Measurements from ENCODE around the gene ZFYVE16. TPM values are rescaled to one million over a fixed set of nuclear protein-coding genes. Genes with fewer than 3 reads are reported as not detected.

The ZFYVE16 gene
- total RNA-seq, 1 donor from 2014 or later, result 74.4 TPM

DNA sequence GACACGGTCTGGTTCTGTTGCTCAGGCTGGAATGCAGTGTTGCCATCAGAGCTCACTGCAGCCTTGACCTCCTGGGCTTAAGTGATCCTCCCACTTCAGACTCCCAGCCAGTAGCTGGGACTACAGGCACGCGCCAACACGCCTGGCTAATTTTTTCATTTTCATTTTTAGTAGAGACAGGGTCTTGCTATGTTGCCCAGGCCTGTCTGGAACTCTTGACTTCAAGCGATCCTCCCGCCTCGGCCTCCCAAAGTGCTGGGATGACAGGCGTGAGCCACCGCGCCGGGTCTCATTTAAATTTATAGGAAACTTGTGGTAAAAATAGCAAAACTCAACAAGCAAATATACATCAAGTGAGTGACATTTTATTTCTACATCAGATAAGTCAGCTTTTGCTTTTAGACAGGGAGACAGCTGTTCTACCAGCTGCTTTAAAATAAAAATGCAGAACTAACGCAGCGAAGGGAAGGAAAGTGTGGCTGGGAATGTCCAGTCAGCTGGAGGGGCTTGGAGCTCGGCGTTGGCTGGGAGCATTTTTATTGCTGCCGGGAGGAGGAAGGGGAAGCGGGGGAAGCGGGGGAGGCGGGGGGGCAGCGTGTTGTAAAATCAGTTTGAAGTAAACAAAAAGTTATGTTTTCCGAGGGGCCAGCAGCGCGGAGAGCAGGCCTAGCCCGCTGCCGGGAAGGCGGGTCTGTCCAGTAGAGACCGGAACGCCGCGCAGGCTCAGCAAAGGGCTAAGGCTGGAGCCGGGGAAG lies 707 bp upstream of the ZFYVE16 start:
- DNase-seq (ENCODE audit: low spot score, unreplicated experiment), result no peak
- Mint-ChIP-seq H3K27ac (peak overlapping the region; percentile 98), H3K9me3 (ENCODE audit: low read depth) (no peaks in the 10 kb centered on the region), H3K36me3 (ENCODE audit: insufficient read depth) (peaks cover 4% of the 10 kb centered on the region), H3K4me1 (ENCODE audit: low read depth) (peaks cover 19% of the 10 kb centered on the region), H3K27me3 (no peaks in the 10 kb centered on the region), H3K4me3 (ENCODE audit: low read depth) (peak overlapping the region; percentile 92)
- TF ChIP-seq, protein P1, sequence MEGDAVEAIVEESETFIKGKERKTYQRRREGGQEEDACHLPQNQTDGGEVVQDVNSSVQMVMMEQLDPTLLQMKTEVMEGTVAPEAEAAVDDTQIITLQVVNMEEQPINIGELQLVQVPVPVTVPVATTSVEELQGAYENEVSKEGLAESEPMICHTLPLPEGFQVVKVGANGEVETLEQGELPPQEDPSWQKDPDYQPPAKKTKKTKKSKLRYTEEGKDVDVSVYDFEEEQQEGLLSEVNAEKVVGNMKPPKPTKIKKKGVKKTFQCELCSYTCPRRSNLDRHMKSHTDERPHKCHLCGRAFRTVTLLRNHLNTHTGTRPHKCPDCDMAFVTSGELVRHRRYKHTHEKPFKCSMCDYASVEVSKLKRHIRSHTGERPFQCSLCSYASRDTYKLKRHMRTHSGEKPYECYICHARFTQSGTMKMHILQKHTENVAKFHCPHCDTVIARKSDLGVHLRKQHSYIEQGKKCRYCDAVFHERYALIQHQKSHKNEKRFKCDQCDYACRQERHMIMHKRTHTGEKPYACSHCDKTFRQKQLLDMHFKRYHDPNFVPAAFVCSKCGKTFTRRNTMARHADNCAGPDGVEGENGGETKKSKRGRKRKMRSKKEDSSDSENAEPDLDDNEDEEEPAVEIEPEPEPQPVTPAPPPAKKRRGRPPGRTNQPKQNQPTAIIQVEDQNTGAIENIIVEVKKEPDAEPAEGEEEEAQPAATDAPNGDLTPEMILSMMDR (IDR thresholded peaks at IDR 0.05; ENCODE audit: unreplicated experiment), result no peak

DNA sequence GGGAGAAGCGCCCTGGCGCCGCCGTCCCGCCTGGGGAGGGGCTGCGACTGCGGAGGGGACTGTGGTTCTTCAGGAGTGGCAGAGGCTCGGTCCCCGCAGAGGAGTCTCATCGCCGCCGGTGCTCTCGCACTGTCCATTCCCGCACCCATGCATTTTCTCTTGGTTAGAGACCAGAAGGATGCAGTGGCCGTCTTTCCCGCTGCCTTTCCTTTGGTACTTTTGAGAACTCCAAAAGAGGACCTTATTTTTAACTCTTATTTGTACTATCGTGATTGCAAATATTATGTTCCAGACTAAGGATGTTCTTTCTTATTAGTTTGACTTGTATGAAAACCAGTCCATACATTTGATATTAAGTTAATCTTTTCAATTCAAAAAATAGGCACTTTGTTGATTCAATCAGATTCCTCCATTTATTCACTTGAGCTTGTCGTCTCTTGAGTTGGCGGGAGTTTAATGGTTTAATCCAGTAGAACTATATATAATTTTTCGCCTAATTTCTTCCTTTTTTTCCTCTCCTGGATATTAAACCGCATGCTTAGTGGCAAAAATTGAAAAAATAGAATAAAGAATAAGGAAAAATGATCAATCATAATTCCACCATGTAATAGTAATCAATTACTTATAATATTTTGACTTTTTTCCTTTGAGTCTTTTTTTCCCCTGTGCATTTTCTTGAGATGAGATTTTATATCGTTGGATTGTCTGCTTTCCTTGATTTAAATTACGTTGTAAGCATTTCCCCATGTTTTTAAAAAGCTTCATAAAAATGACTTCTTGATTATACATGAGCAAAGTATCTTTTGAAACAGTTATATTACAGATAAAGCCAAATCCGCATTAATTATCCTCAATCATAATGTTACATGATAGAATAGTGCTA lies 861 bp downstream of the ZFYVE16 start:
- peak overlapping the region; percentile 98 for H3K27ac Mint-ChIP-seq
- peaks cover 17% of the 10 kb centered on the region for H3K4me1 Mint-ChIP-seq (ENCODE audit: low read depth)
- no peaks in the 10 kb centered on the region for H3K9me3 Mint-ChIP-seq (ENCODE audit: low read depth)
- DNase-seq (ENCODE audit: low spot score, unreplicated experiment), result peak; percentile 65
- TF ChIP-seq, protein P1 (IDR thresholded peaks at IDR 0.05; ENCODE audit: unreplicated experiment), result no peak
- peak overlapping the region; percentile 92 for H3K4me3 Mint-ChIP-seq (ENCODE audit: low read depth)
- H3K27me3 Mint-ChIP-seq, result no peaks in the 10 kb centered on the region
- peaks cover 6% of the 10 kb centered on the region for H3K36me3 Mint-ChIP-seq (ENCODE audit: insufficient read depth)

DNA sequence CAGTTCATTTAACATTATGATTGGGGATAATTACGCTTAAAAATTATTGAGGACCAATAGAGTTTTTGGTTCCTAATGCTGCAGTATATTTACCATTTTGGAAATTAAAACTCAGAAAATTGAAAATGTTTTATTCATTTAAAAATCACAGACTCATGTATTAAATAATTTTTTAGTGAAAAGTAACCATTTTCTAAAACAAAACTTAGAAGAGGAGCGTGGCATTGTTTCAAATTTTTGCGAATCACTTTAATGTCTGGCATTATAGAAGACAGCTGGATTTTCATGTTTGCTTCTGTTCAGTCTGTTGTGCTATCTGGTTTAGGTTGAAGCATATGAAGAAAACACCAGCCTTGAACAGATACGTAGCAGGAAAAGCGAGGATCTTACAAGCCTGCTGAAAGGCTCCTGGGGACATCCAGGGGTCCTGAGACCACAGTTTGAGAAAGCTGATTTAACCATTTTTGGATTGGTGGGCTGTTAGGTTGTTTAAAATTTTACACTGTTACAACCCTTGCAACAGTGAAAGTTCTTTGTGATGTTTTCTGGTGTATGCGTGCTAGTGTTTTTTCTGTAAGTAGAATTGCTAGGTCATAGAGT lies 1.6 kb downstream of the ZFYVE16 start:
- H3K9me3 Mint-ChIP-seq (ENCODE audit: low read depth), result no peaks in the 10 kb centered on the region
- DNase-seq (ENCODE audit: low spot score, unreplicated experiment), result no peak
- H3K36me3 Mint-ChIP-seq (ENCODE audit: insufficient read depth), result peaks cover 7% of the 10 kb centered on the region
- peak overlapping the region; percentile 92 for H3K4me3 Mint-ChIP-seq (ENCODE audit: low read depth)
- H3K4me1 Mint-ChIP-seq (ENCODE audit: low read depth), result peaks cover 18% of the 10 kb centered on the region
- peak overlapping the region; percentile 98 for H3K27ac Mint-ChIP-seq
- TF ChIP-seq, protein P1 (IDR thresholded peaks at IDR 0.05; ENCODE audit: unreplicated experiment), result no peak
- no peaks in the 10 kb centered on the region for H3K27me3 Mint-ChIP-seq

DNA sequence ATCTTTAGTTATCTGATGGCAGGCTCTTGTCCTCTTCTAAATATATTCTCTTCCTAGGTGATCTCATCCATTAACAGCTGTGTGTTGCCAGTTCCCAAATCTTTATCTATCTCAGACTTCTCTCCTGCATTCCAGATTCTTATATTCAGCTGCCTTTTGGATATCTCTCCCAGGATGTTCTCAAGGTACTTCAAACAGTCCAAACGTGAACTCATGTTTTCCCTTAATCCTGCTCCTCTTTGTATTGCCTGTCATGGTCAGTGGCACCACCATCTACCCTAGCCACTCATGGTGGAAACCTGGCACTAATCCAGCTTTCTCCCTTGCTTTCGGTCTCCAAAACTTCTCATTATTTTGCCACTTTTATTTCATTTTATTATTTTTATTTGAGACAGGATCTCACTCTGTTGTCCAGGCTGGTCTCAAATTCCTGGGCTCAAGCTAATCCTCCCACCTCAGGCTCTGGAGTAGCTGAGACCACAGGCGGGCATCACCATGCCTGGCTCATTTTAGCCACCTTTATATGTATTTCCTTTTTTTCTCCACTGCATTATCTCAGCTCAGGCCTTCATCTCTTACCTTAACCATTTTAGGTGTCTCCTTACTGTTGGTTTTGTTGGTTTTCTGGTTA lies 3.8 kb downstream of the ZFYVE16 start:
- TF ChIP-seq, protein P1 (IDR thresholded peaks at IDR 0.05; ENCODE audit: unreplicated experiment), result no peak
- Mint-ChIP-seq H3K27ac (no peak overlapping the region), H3K27me3 (no peaks in the 10 kb centered on the region), H3K4me1 (ENCODE audit: low read depth) (peaks cover 19% of the 10 kb centered on the region), H3K4me3 (ENCODE audit: low read depth) (no peak overlapping the region), H3K36me3 (ENCODE audit: insufficient read depth) (peaks cover 10% of the 10 kb centered on the region), H3K9me3 (ENCODE audit: low read depth) (no peaks in the 10 kb centered on the region)
- no peak for DNase-seq (ENCODE audit: low spot score, unreplicated experiment)

DNA sequence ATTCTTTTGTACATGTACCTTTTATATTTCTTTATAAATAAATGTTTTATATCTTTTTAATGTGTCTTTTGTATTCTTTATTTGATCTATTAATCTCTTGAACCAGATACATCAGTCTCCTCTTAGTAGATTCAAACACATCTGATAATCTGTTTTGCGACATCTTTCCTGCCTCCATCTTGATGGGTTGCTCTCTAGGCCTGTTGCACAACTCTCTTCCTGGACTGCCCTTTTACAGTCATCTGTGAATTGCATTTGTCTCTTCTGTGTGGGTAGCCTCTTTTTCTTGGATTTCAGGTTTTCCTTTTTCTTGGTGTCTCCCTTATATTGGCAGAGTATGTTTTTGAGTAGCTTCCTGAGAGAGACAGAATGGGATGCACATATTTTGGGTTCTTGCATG lies 6.2 kb downstream of the ZFYVE16 start:
- Mint-ChIP-seq H3K36me3 (ENCODE audit: insufficient read depth) (peaks cover 18% of the 10 kb centered on the region), H3K27me3 (no peaks in the 10 kb centered on the region), H3K9me3 (ENCODE audit: low read depth) (no peaks in the 10 kb centered on the region), H3K27ac (no peak overlapping the region), H3K4me3 (ENCODE audit: low read depth) (no peak overlapping the region), H3K4me1 (ENCODE audit: low read depth) (peaks cover 11% of the 10 kb centered on the region)
- no peak for DNase-seq (ENCODE audit: low spot score, unreplicated experiment)
- TF ChIP-seq, protein P1 (IDR thresholded peaks at IDR 0.05; ENCODE audit: unreplicated experiment), result no peak
